ENCODE measurements around the gene UNC13D.

DNA sequence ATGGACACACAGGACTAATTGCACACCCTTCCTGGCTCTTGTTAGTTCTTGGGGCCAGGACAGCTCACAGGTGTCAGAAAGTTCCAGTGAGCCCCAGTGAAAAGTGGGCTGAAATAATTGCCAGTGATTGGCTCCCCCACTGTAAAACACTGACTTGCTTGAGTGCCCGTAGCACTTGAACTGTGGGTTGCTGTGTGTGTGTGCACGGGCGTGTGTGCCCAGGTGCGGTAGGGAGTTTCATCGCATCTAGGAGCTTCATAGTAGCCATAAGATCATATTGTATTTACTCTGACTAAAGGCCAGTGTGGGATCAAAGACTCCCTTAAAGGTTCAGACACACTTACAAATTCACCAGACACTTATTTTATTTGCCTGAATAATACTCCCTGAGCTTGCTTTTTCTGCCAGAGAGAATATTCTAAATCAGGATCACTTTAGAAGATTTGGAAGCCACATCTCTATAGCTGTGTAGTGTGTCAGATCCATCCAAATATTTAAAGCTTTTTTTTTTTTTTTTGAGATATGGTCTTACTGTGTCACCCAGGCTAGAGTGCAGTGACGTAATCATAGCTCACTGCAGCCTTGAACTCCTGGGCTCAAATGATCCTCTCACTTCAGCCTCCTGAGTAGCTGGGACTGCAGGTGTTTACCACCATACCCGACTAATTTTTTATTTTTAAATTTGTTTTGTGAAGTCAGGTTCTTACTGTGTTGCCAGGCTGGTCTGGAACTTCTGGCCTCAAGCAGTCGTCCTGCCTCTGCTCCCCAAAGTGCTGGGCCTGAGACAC lies 48.2 kb downstream of the UNC13D start:
- no peak for TF ChIP-seq ZNF23 (CRISPR knock-in tag; IDR thresholded peaks at IDR 0.05)
- no peak for TF ChIP-seq ZNF655 (CRISPR knock-in tag; IDR thresholded peaks at IDR 0.05)
- no peak for TF ChIP-seq ZNF699 (CRISPR knock-in tag; IDR thresholded peaks at IDR 0.05; ENCODE audit: insufficient replicate concordance)
- TF ChIP-seq SPI1 (IDR thresholded peaks at IDR 0.05; ENCODE audit: borderline replicate concordance, low read depth, low read length) = no peak
